Measurements from ENCODE around the gene TFR2.

Gene TFR2

GRCh38 chr7:100621554-100621953 is 19.8 kb downstream of the TFR2 start:
- Histone ChIP-seq H3K27ac (no peak overlapping the region), H3K4me3 (no peak overlapping the region)

- H3K27ac ChIP-seq: no peak overlapping the region
Observed at GRCh38 chr7:100620804-100621203, 20.5 kb downstream of the TFR2 start.

DNA sequence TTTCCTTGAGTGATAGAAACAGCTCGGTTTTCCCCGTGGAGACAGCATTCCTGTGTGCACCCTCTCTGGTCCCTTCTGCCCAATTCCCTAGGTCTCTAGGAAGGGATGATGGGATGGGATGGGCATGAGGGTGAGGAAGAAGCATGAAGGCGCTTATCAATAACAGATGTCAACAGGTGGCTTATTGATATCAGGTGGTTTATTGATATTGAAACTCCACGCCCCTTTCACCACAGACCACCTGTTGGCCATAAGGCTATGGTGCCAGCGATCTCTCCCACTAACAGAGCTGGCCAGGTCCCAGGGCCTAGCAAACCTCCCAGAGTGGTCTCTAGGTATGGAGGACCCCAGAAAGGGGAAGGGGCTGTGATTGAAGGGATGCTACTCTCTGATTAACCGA is 21.1 kb downstream of the TFR2 start:
- no peak overlapping the region for H3K4me3 ChIP-seq
- no peak overlapping the region for H3K27ac ChIP-seq

More at GRCh38 chr7:100620804-100621203, 20.5 kb downstream of the TFR2 start:
- no peak overlapping the region for H3K4me3 ChIP-seq

DNA sequence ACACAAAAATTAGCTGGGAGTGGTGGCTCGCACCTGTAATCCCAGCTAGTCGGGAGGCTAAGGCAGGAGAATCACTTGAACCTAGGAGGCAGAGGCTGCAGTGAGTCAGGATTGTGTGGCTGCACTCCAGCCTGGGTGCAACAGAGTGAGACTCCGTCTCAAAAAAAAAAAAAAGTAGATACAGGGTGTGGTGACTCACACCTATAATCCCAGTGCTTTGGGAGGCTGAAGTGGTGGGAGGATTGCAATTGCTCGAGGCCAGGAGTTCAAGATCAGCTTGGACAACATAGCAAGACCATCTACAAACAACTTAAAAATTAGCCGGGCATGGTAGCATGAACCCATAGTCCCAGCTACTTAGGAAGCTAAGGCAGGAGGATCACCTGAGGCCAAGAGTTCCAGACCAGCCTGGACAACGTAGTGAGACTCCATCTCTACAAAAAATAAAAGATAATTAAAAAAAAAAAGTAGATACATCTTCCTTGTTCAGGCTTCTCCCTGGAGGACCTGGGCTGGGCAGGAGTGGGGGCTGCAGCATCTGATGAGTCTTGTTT is 27.0 kb downstream of the TFR2 start:
- Histone ChIP-seq H3K4me3 (no peak overlapping the region), H3K27ac (no peak overlapping the region)

- peak overlapping the region in 5 of 7 experiments; percentile 57 to 80 (median 68) for H3K4me3 ChIP-seq
- H3K27ac ChIP-seq: peak overlapping the region in 7 of 21 experiments; percentile 4 to 94 (median 89)
Observed at GRCh38 chr7:100613412-100614175, 27.8 kb downstream of the TFR2 start.

DNA sequence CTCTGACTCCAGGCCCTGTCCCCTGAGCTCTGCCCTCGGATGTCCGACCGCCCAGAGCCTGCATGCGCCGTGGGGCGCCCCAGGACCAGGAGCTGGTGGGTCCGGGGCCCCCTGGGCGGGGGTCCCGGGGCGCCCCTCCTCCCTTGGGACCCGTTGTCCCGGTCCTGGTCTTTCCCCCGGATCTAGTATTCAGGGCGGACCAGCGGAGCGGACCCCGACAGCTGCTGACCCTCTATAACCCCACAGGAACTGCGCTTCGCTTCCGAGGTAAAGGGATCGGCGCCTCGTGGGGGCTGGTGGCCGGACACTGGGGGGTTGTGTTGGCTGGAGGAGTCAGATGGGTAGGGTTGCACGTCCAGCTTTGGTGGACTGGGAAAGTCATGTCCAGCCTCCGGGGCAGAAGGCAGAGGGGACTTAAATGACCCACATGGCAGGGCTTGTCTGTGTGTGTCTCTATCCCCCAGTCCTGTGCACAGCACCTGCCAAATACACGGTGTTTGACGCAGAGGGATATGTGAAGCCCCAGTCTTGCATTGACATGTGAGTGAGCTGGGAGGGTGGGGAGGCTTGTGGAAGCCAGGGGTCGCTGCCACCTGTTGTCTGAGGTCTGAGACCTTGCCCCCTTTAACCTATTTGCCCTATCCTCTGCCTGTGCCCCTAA is 28.5 kb downstream of the TFR2 start:
- H3K27ac ChIP-seq: peak overlapping the region; percentile 50 to 97 (median 90)
- peak overlapping the region; percentile 57 to 80 (median 69) for H3K4me3 ChIP-seq

DNA sequence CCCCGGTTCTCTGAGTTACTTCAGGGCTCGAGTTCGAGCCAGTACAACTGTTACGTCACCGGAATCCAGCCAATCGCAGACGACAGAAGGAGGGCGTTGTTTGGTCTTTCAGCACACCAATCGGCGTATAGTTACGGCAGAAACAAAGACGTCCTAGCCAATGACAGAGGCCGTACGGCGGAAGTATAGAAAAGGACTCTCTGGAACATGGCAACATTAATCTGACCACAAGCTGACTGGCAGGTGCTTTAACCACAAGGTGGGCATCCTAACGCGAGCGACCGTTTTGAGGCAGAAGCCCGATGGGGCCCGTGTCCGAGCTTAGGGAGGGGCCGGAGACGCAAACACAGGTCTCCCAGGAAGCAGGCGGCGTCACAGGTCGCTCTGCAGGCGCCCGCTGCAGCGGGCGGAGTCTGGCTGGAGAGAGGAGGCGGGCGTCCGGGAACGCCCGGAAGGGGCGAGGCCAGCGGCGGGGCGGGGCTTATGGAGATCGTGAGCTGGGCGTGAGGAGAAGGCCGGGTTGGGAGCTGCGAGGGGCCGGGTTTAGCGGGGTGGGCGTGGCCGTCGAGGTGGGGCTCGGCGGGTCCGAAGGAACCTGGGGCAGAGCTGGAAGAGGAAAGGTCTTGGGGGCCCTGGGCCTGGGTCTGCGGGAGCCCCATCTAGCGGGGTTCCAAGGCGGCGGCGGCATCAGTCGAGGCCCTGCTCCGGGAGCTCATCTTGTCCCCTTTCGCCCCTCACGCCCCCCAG is 29.2 kb downstream of the TFR2 start, which contains the start of gene MOSPD3:
TSS of gene MOSPD3 (plus strand) at position 558 of the 747 bp plus-strand sequence. CDS start 252 bp downstream, outside the sequence.
- Histone ChIP-seq H3K27ac (peak within 1 kb of the TSS; percentile 50 to 97 (median 90)), H3K4me3 (peak within 1 kb of the TSS; percentile 57 to 80 (median 69))

DNA sequence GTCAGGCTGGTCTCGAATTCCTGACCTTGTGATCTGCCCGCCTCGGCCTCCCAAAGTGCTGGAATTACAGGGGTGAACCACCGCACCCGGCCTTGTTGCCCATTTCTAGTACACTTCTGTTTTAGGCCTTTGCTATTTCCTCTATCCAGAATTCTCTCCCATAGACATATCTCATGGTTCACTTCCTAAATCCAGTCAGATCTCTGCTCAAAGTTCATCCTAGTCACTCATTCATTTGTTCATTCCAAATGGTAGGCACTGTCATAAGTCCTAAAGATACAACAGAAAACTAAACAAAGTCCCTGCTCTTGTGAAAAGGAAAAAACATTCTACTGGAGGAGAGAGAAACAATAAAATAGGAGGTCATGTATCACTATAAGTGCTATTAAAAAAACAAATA is 31.4 kb downstream of the TFR2 start:
- Histone ChIP-seq H3K27ac (no peak overlapping the region), H3K4me3 (no peak overlapping the region)

DNA sequence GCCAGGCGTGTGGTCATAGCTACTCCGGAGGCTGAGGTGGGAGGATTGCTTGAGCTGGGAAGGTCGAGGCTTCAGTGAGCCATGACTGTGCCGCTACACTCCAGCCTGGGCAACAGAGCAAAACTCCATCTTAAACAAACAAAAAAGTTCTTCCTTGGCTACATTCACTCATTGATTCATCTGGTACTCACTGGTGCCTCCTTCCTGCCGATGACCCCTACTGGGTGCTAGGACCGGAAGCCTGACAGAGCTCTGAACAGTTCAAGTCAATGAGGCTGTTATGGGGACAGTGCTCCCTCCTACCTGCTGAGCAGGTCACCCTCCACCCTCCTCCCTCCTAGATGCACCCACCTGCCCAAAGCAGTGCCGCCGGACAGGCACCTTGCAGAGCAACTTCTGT is 34.2 kb downstream of the TFR2 start:
- Histone ChIP-seq H3K27ac (no peak overlapping the region), H3K4me3 (no peak overlapping the region)

DNA sequence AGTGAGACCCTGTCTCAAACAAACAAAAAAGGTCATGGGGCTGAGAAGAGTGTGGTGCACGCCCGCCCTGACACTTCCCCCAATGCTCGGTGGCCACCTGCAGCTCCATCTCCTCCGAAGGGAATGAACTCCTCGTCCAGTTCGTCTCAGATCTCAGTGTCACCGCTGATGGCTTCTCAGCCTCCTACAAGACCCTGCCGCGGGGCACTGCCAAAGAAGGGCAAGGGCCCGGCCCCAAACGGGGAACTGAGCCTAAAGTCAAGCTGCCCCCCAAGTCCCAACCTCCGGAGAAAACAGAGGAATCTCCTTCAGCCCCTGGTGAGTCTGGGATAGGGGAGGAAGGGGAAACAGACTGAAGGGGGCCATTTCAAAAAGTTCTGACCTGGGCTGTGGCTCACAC is 35.0 kb downstream of the TFR2 start:
- Histone ChIP-seq H3K4me3 (no peak overlapping the region), H3K27ac (no peak overlapping the region)

DNA sequence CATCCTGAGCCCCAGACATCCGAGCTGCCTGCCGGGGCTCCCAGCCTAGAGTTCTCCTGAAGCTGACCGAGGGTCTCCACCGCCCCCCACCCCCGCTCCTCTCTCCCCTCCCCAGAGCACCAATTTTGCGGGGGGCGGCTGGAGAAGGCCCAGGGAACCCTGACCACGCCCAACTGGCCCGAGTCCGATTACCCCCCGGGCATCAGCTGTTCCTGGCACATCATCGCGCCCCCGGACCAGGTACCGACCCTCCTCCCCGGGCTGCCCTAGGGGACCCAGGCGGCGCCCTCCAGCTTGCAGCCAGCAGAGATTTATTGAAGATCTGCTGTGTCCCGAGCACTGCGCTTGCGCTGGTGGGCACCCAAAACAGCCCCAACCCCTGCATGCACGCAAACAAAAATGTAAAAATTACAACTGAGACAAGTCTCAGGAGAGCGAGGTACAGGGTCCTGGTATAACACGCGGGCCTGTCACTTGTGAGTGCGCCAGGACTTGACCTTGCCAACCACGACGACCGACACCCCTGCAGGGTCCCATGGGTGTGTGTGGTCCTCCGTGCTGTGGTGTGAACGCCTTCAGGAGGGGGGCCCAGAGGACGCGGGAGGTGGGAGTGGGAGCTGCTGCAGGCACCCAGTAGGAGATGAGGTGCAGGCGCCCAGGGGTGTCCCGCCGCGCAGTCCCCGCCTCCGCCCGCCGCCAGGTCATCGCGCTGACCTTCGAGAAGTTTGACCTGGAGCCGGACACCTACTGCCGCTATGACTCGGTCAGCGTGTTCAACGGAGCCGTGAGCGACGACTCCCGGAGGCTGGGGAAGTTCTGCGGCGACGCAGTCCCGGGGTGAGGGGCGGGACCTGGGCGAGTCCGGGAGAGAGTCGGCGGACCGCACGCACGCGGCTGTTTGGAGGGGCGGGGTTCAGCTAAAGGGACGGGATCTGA is 36.1 kb downstream of the TFR2 start:
- Histone ChIP-seq H3K27ac (peak overlapping the region in 18 of 21 experiments; percentile 55 to 87 (median 78)), H3K4me3 (peak overlapping the region; percentile 52 to 76 (median 63))

DNA sequence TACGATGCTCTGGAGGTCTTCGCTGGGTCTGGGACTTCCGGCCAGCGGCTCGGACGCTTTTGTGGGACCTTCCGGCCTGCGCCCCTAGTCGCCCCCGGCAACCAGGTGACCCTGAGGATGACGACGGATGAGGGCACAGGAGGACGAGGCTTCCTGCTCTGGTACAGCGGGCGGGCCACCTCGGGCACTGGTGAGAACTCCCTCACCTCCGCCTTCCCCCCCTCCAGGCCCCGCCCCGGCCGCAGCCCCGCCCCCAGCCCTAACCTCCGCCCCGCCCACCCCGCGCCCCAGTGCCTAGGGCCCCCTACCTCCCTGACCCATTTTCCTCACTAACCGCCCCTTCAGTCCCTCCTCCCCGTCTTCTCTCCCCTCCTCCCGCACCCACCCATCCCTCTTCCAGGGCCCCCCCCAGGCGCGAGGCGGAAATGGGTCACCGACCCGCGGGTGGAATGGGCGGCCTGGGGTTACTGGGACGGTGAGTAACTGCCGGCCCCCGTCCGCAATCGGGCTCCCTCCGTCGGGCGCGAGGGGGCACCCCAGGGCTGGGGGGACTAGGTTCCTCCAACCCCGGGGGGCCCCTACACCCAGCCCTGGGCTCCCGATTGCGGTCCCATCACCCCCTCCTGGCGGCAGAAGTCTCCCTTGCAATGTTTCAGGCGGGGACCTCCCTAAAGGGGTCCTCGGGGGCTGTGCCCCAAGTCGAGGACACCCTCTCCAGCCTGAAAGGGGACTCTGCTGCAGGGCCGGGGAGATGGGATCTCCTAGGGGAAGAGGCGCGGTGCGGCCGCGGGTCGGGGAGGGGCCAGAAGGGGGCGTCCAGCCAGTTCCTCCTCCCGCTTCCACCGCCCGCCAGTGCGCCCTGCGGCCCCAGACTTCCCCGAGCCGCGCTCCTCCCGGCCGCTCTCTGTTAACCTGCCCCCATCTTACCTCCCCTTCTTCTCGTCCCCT is 37.0 kb downstream of the TFR2 start:
- H3K4me3 ChIP-seq: peak overlapping the region; percentile 52 to 76 (median 63)
- H3K27ac ChIP-seq: peak overlapping the region in 20 of 21 experiments; percentile 26 to 87 (median 77)

GRCh38 chr7:100603726-100604027 is 37.7 kb downstream of the TFR2 start:
- peak overlapping the region; percentile 52 to 76 (median 63) for H3K4me3 ChIP-seq

DNA sequence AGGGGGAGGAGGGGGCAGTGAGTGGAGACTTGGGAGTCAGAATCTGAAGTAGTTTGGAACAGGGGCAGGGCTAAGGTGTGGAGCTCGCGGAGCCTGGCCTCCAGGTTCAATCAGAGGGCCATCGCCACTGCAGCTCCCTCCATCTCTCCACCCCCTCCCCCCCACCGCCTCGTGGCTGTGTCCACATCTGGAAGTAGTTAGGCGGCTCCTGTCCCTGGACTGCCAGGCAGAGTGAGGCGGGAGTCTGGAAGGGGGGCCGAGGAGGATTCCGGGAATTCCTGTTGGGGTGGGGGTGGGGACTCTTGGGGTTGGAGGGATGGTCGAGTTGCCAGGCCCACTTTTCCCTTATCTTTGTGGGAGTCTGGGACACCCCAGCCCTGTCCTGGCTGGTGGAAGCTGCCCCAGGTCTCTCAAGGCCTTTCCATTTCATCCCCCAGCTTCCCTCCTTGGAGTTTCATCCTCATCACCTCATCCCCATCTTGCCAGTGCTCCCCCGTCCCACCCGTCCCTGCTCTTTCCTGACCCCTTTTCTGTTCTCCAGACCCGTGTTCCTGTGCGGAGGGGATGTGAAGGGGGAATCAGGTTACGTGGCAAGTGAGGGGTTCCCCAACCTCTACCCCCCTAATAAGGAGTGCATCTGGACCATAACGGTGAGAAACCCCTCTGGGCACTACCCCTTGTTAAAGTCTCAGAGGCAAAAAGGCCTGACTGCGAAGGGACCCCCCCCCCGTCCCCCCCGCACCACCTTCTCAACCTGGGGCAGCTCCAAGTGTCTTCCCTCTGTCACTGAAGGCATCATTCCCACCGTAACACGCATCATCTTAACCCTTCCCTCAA is 38.2 kb downstream of the TFR2 start:
- peak overlapping the region in 20 of 21 experiments; percentile 26 to 87 (median 78) for H3K27ac ChIP-seq
- H3K4me3 ChIP-seq: peak overlapping the region; percentile 52 to 76 (median 63)

More at GRCh38 chr7:100603726-100604027, 37.7 kb downstream of the TFR2 start:
- peak overlapping the region in 20 of 21 experiments; percentile 26 to 87 (median 77) for H3K27ac ChIP-seq

DNA sequence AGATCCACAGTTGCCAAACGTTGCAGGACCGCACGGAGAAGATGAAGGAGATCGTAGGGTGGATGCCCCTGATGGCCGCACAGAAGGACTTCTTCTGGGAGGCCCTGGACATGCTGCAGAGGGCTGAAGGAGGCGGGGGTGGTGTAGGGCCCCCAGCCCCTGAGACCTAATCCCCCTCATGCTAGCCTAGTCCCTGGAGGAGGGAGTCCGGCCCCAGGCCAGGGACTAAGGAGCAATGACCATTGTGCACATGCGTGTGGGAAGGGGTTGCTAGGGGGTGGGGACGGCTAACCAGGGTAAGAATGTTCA is 40.7 kb downstream of the TFR2 start:
- Histone ChIP-seq H3K27ac (no peak overlapping the region), H3K4me3 (no peak overlapping the region)

DNA sequence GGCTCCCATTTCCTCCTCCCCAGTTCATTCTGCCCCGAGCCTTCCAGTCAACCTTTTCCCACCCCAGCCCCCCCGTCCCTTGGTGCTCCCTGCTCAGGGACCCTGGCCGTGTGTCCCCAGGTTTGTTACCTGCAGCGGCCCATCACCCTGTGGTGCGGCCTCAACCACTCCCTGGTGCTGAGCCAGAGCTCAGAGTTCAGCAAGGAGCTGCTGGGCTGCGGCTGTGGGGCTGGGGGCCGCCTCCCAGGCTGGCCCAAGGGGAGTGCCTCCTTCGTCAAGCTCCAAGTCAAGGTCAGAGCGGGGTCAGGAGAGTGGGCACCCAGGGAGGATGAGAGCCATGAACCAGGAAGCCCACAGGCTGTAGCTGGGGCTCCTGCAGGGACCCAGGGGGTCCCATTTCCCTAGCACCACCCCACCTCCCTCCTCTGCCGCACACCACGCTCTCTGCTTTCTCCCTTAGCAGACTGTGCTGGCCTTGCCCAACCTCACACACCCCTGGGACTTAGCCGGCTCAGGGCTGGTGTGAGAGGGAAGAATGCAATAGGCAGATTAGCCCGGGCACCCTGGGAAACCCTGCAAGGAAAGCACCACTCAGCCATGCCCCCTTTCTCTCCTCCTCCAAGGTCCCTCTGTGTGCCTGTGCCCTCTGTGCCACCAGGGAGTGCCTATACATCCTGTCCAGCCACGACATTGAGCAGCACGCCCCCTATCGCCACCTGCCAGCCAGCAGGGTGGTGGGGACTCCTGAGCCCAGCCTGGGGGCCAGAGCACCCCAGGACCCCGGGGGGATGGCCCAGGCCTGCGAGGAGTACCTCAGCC is 41.2 kb downstream of the TFR2 start:
- Histone ChIP-seq H3K4me3 (no peak overlapping the region), H3K27ac (no peak overlapping the region)
